Measurements from ENCODE around the gene CD47.

The CD47 gene

DNA sequence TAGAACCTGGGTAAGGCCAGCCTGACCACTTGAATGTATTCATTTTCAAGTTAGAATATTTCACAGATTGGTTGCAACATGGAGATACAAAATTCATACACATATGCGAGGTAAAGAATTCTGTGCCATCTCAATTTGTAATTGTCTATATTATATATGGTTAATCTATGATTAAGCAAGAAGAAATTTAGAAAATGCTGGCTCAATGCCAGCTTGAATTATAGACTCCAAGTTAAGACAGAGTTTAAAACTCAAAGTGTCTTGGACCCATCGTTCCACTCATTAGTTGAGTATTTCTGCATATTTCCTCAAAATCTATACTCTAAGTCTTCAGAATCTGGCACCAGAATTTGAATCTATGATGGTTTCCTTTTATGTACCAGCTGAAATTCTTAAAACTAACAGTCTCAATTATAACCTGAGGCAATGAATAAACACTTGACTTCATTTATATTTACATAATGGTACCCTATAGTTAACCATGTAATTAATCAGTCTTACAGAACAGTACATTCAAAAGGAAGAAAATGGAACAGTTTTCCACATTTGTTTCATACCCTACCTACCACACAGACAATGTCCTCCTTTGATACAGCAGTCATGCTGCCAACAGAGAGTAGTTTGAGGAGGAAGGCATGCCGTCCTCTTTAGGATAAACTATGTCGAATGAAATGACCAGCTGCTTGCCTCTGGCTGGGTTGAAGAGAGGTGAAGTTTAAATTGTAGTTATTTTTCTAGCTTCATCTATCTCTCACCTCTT is 95.7 kb downstream of the CD47 start:
- Histone ChIP-seq H3K4me3 (ENCODE audit: severe bottlenecking) (no peak overlapping the region), H3K27ac (ENCODE audit: poor library complexity, severe bottlenecking) (peak overlapping the region; percentile 43), H3K27me3 (ENCODE audit: insufficient read depth, poor library complexity, severe bottlenecking) (no peaks in the 10 kb centered on the region), H3K36me3 (ENCODE audit: low read depth) (no peaks in the 10 kb centered on the region), H3K4me1 (ENCODE audit: insufficient read depth, poor library complexity, severe bottlenecking) (peaks cover 42% of the 10 kb centered on the region), H3K9me3 (ENCODE audit: severe bottlenecking) (no peaks in the 10 kb centered on the region)
- TF ChIP-seq, protein P1, sequence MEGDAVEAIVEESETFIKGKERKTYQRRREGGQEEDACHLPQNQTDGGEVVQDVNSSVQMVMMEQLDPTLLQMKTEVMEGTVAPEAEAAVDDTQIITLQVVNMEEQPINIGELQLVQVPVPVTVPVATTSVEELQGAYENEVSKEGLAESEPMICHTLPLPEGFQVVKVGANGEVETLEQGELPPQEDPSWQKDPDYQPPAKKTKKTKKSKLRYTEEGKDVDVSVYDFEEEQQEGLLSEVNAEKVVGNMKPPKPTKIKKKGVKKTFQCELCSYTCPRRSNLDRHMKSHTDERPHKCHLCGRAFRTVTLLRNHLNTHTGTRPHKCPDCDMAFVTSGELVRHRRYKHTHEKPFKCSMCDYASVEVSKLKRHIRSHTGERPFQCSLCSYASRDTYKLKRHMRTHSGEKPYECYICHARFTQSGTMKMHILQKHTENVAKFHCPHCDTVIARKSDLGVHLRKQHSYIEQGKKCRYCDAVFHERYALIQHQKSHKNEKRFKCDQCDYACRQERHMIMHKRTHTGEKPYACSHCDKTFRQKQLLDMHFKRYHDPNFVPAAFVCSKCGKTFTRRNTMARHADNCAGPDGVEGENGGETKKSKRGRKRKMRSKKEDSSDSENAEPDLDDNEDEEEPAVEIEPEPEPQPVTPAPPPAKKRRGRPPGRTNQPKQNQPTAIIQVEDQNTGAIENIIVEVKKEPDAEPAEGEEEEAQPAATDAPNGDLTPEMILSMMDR (IDR thresholded peaks at IDR 0.05; ENCODE audit: poor library complexity, severe bottlenecking) = no peak
- ATAC-seq (ENCODE audit: low read depth) = peak; percentile 43; the same call in 2 of the 3 replicates
- DNase-seq (ENCODE audit: low spot score) = no peak

DNA sequence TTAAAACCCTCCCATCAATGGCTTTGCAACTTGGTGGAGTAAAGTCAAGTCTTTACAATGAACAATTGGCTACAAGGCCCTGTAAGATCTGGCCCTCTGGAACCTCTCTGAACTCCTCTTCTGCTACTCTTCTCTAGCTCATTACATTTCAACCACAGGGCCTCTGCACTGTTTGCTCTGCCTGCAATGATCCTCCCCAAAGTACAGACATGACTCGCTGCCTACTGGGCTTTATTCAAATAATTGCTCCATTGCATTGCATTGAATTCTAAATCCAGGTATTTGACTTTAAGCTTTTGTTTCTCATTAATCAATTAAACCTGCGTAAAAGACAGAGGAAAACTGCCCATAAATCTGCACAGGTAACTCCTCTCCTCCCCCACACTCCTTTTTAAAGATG is 96.7 kb downstream of the CD47 start:
- Histone ChIP-seq H3K27ac (ENCODE audit: poor library complexity, severe bottlenecking) (peak overlapping the region; percentile 43), H3K27me3 (ENCODE audit: insufficient read depth, poor library complexity, severe bottlenecking) (no peaks in the 10 kb centered on the region), H3K4me3 (ENCODE audit: severe bottlenecking) (no peak overlapping the region), H3K9me3 (ENCODE audit: severe bottlenecking) (no peaks in the 10 kb centered on the region), H3K4me1 (ENCODE audit: insufficient read depth, poor library complexity, severe bottlenecking) (peaks cover 37% of the 10 kb centered on the region), H3K36me3 (ENCODE audit: low read depth) (no peaks in the 10 kb centered on the region)
- no peak for DNase-seq (ENCODE audit: low spot score)
- TF ChIP-seq, protein P1 (IDR thresholded peaks at IDR 0.05; ENCODE audit: poor library complexity, severe bottlenecking) = no peak
- ATAC-seq (ENCODE audit: low read depth) = no peak

DNA sequence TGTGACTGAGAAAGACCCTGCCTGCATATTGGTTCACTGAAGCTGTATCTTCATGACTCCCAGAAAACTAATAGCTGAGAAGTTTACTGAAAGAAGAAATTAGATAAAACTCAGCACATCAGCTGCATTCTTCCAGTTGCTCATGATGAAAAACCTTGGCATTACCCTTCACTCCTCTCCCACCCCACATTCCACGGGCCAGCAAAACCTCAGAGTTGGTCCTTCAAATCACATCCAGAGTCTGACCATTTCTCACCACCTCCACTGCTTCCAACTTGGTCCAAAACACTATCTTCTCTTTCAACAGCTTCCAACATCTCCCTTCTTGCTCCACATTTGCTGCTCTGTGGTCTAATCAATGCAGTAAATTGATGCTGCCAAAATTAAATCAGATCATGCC is 97.1 kb downstream of the CD47 start:
- no peaks in the 10 kb centered on the region for H3K9me3 ChIP-seq (ENCODE audit: severe bottlenecking)
- no peaks in the 10 kb centered on the region for H3K36me3 ChIP-seq (ENCODE audit: low read depth)
- ATAC-seq (ENCODE audit: low read depth) = no peak
- peaks cover 37% of the 10 kb centered on the region for H3K4me1 ChIP-seq (ENCODE audit: insufficient read depth, poor library complexity, severe bottlenecking)
- H3K4me3 ChIP-seq (ENCODE audit: severe bottlenecking) = no peak overlapping the region
- H3K27ac ChIP-seq (ENCODE audit: poor library complexity, severe bottlenecking) = peak overlapping the region; percentile 43
- TF ChIP-seq, protein P1 (IDR thresholded peaks at IDR 0.05; ENCODE audit: poor library complexity, severe bottlenecking) = no peak
- H3K27me3 ChIP-seq (ENCODE audit: insufficient read depth, poor library complexity, severe bottlenecking) = no peaks in the 10 kb centered on the region
- no peak for DNase-seq (ENCODE audit: low spot score)
